Liver (tissue), 9 donors: Measurements from ENCODE around the gene SFMBT2. TPM values are rescaled to one million over a fixed set of nuclear protein-coding genes. Genes with fewer than 3 reads are reported as not detected.

Source experiments
- DNase-seq: peaks from one replicate; pipeline ENCODE4 v3.0.0-alpha.2; 2017; ENCODE audit warnings: low spot score
- H3K27ac ChIP-seq, 2 donors: one replicate each; pipeline ENCODE4 v1.7.0; 2013; ENCODE audit warnings: inconsistent platforms in 2 of 2, low read length in 2 of 2, control low read depth in 1 of 2, low read depth in 1 of 2, mild to moderate bottlenecking in 1 of 2
- H3K27me3 ChIP-seq, 4 donors: one replicate each; pipeline versions ENCODE4 v1.6.1 to v1.7.0; 2013; ENCODE audit warnings: low read length in 3 of 4, inconsistent platforms in 1 of 4, mild to moderate bottlenecking in 1 of 4, moderate library complexity in 1 of 4; ENCODE audit not compliant: control insufficient read depth in 4 of 4, insufficient read depth in 4 of 4
- H3K36me3 ChIP-seq, 4 donors: one replicate each; pipeline versions ENCODE4 v1.6.1 to v1.7.0; 2013; ENCODE audit warnings: low read length in 3 of 4, mild to moderate bottlenecking in 3 of 4, low read depth in 1 of 4, moderate library complexity in 1 of 4; ENCODE audit not compliant: control insufficient read depth in 4 of 4, insufficient read depth in 3 of 4
- H3K4me1 ChIP-seq, 4 donors: one replicate each; pipeline versions ENCODE4 v1.6.1 to v1.7.0; 2013; ENCODE audit warnings: low read length in 3 of 4, mild to moderate bottlenecking in 3 of 4, moderate library complexity in 1 of 4; ENCODE audit not compliant: control insufficient read depth in 4 of 4, insufficient read depth in 4 of 4
- H3K4me3 ChIP-seq, 3 donors: one replicate each; pipeline versions ENCODE4 v1.6.1 to v1.7.0; 2013; ENCODE audit warnings: low read length in 3 of 3, control low read depth in 1 of 3, low read depth in 1 of 3, mild to moderate bottlenecking in 1 of 3
- H3K9ac ChIP-seq, 2 donors: one replicate each; pipeline ENCODE4 v1.7.0; 2013; ENCODE audit warnings: low read length in 2 of 2, mild to moderate bottlenecking in 2 of 2, moderate library complexity in 2 of 2, control low read depth in 1 of 2, low read depth in 1 of 2
- H3K9me3 ChIP-seq, 4 donors: one replicate each; pipeline versions ENCODE4 v1.6.1 to v1.7.0; 2013; ENCODE audit warnings: low read length in 3 of 4; ENCODE audit not compliant: control insufficient read depth in 4 of 4
- CTCF ChIP-seq: fragments of 150-350 bp; IDR thresholded peaks from 2 replicates; pipeline ENCODE4 v1.5.1; 2017; ENCODE audit warnings: improper control_type of control experiment, low read depth, low read length; ENCODE audit not compliant: missing input control
- EGR1 ChIP-seq, 2 donors: IDR thresholded peaks; 2 replicates each; pipeline ENCODE4 v1.6.1; 2016 to 2018; ENCODE audit warnings: antibody characterized with exemption in 2 of 2, low read depth in 2 of 2
- FOXA1 ChIP-seq: IDR thresholded peaks from 2 replicates; pipeline ENCODE4 v1.6.1; 2016; ENCODE audit warnings: antibody characterized with exemption
- FOXA2 ChIP-seq: IDR thresholded peaks from 2 replicates; pipeline ENCODE4 v1.6.1; 2016; ENCODE audit warnings: antibody characterized with exemption
- GABPA ChIP-seq, 2 donors: IDR thresholded peaks in 1 of 2; conservative IDR thresholded peaks in 1 of 2; 2 replicates each; pipeline ENCODE4 v1.6.1; 2016; ENCODE audit warnings: antibody characterized with exemption in 2 of 2, mild to moderate bottlenecking in 1 of 2, moderate library complexity in 1 of 2
- HNF4A ChIP-seq, 2 donors: conservative IDR thresholded peaks; 2 replicates each; pipeline ENCODE4 v1.6.1; 2016; ENCODE audit warnings: antibody characterized with exemption in 2 of 2, mild to moderate bottlenecking in 2 of 2
- JUND ChIP-seq, 2 donors: IDR thresholded peaks; 2 replicates each; pipeline ENCODE4 v1.6.1; 2016; ENCODE audit warnings: antibody characterized with exemption in 2 of 2
- NR2F2 ChIP-seq: IDR thresholded peaks from 2 replicates; pipeline ENCODE4 v1.6.1; 2016; ENCODE audit warnings: antibody characterized with exemption
- RAD21 ChIP-seq, 2 donors: IDR thresholded peaks; 2 replicates each; pipeline ENCODE4 v1.6.1; 2016; ENCODE audit warnings: antibody characterized with exemption in 2 of 2, mild to moderate bottlenecking in 2 of 2
- REST ChIP-seq: IDR thresholded peaks from 2 replicates; pipeline ENCODE4 v1.6.1; 2016; ENCODE audit warnings: antibody characterized with exemption, mild to moderate bottlenecking
- RXRA ChIP-seq, 2 donors: IDR thresholded peaks; 2 replicates each; pipeline ENCODE4 v1.6.1; 2017 to 2018; ENCODE audit warnings: antibody characterized with exemption in 2 of 2, mild to moderate bottlenecking in 1 of 2
- YY1 ChIP-seq: IDR thresholded peaks from 2 replicates; pipeline ENCODE4 v1.6.1; 2016; ENCODE audit warnings: antibody characterized with exemption, mild to moderate bottlenecking
- ZBTB33 ChIP-seq: IDR thresholded peaks from 2 replicates; pipeline ENCODE4 v1.6.1; 2016; ENCODE audit warnings: antibody characterized with exemption
- WGBS: extraction: QIAGEN DNeasy Blood & Tissue Kit; methylation state at CpG from one replicate; pipeline ENCODE4 v1.1.7; 2013; 5-methylcytosine and 5-hydroxymethylcytosine counted together
- polyA plus RNA-seq, 2 donors: library from polyadenylated mRNA; stranded (reverse) in 1 of 2; unstranded in 1 of 2; fragments of 200-250 nt in 1 of 2; fragments of >200 nt in 1 of 2; fragmentation: Nextera tagmentation in 1 of 2; extraction: Ambion mirVana in 1 of 2; gene quantifications; one replicate each; pipeline versions ENCODE4 v1.2.1 to v1.2.3, GENCODE V29; 2013 to 2015
- total RNA-seq, 2 donors: library from RNA; depleted of rRNA; stranded (reverse); fragments of >200 nt; gene quantifications; one replicate each; pipeline ENCODE4 v1.2.3, GENCODE V29; 2014
- TF ChIP-seq, protein P1 (sequence below): IDR thresholded peaks from 2 replicates; pipeline ENCODE4 v1.6.1; 2016; ENCODE audit warnings: antibody characterized with exemption
- donor health status: healthy.
- donor health status: healthy.
- donor health status: healthy.
- donor health status: healthy.
- donor health status: healthy.

Gene SFMBT2
- total and polyA plus RNA-seq, 4 donors = 0.46 to 2.8 (median 1.5) TPM

DNA sequence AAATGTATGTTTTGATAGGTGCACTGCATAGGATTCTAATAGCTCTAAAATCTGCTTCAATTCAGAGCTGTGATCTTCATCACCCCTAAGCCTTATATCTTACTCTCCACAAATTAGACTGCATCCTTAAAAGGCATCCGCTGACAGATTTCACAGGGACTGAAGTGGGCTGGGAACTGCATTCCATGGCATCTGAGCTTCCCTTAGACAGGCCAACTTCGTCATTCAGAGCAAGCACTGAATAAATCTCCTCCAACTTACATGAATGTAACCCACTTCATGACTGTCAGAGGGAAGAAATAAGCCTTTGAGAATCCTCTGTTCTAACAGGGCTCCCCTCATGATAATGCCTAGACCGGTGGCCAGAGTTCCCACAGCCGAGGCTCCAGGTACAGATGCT, 71.3 kb downstream of the SFMBT2 start:
- TF ChIP-seq CTCF = no peak
- TF ChIP-seq FOXA1 = no peak
- no peak for TF ChIP-seq GABPA (IDR thresholded peaks at IDR 0.05 in 1 of 2, conservative IDR thresholded peaks at IDR 0.05 in 1 of 2)
- TF ChIP-seq RXRA (IDR thresholded peaks at IDR 0.05) = no peak
- TF ChIP-seq ZBTB33 = no peak
- no peak for TF ChIP-seq RAD21 (IDR thresholded peaks at IDR 0.05)
- TF ChIP-seq, protein P1, sequence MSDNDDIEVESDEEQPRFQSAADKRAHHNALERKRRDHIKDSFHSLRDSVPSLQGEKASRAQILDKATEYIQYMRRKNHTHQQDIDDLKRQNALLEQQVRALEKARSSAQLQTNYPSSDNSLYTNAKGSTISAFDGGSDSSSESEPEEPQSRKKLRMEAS = no peak
- WGBS = 82% methylated on average over 4 of the region's 4 CpGs
- no peaks in the 10 kb centered on the region for H3K36me3 ChIP-seq
- no peak overlapping the region for H3K27ac ChIP-seq
- no peak for DNase-seq
- H3K4me3 ChIP-seq = no peak overlapping the region
- no peaks in the 10 kb centered on the region for H3K9me3 ChIP-seq
- H3K4me1 ChIP-seq = no peaks in the 10 kb centered on the region
- H3K9ac ChIP-seq = no peak overlapping the region
- H3K27me3 ChIP-seq = no peaks in the 10 kb centered on the region

GRCh38 chr10:7338469-7338868, 72.4 kb downstream of the SFMBT2 start:
- Histone ChIP-seq H3K9me3 (no peaks in the 10 kb centered on the region), H3K27me3 (no peaks in the 10 kb centered on the region), H3K4me3 (no peak overlapping the region), H3K27ac (no peak overlapping the region), H3K4me1 (no peaks in the 10 kb centered on the region), H3K36me3 (no peaks in the 10 kb centered on the region), H3K9ac (no peak overlapping the region)
- no peak for TF ChIP-seq ZBTB33
- no peak for TF ChIP-seq RAD21 (IDR thresholded peaks at IDR 0.05)
- TF ChIP-seq FOXA1 = no peak
- no peak for TF ChIP-seq EGR1 (IDR thresholded peaks at IDR 0.05; ENCODE audit: low read depth in 2 of 2)
- TF ChIP-seq REST = no peak
- no peak for TF ChIP-seq GABPA (IDR thresholded peaks at IDR 0.05 in 1 of 2, conservative IDR thresholded peaks at IDR 0.05 in 1 of 2)
- TF ChIP-seq RXRA (IDR thresholded peaks at IDR 0.05) = no peak
- no peak for TF ChIP-seq FOXA2
- TF ChIP-seq HNF4A (conservative IDR thresholded peaks at IDR 0.05) = no peak
- no peak for TF ChIP-seq CTCF
- TF ChIP-seq YY1 = no peak
- TF ChIP-seq NR2F2 = no peak
- TF ChIP-seq JUND (IDR thresholded peaks at IDR 0.05) = no peak
- DNase-seq = no peak
- WGBS = 93% methylated on average over 7 of the region's 7 CpGs
